Common myeloid progenitor, CD34-positive (primary cell): Measurements from ENCODE around the gene SNX18.

ENCODE experiments used
- CTCF ChIA-PET: fragments of 350-600 bp; sonication (Branson Sonifier 250); formaldehyde crosslinking; loops from one replicate; lab custom pipeline; 2021; ENCODE audit warnings: antibody characterized with exemption; lab: Charles Lee
- POLR2A ChIA-PET: fragments of 350-600 bp; sonication (Branson Sonifier 250); formaldehyde crosslinking; loops from one replicate; lab custom pipeline; 2021; ENCODE audit warnings: antibody characterized with exemption; lab: Charles Lee
- DNase-seq, 3 donors: peaks; one replicate each; pipeline versions ENCODE4 v3.0.0 to v3.0.0-alpha.2; 2013
- H3K27ac ChIP-seq, 2 experiments: 1 replicate in 1 of 2; 2 replicates in 1 of 2; pipeline ENCODE4 v1.7.0; 2013; ENCODE audit warnings: inconsistent platforms in 2 of 2, low read length in 2 of 2, mild to moderate bottlenecking in 2 of 2, low read depth in 1 of 2, moderate library complexity in 1 of 2; ENCODE audit not compliant: severe bottlenecking in 2 of 2, insufficient read depth in 1 of 2, poor library complexity in 1 of 2
- H3K27me3 ChIP-seq, 5 experiments: replicated peaks in 2 of 5; 1 replicate in 3 of 5; 2 replicates in 2 of 5; pipeline versions ENCODE4 v1.6.1 to v1.7.0; 2013; ENCODE audit warnings: low read length in 4 of 5, mild to moderate bottlenecking in 2 of 5, moderate library complexity in 2 of 5, inconsistent platforms in 1 of 5; ENCODE audit not compliant: insufficient read depth in 5 of 5, control insufficient read depth in 4 of 5
- H3K36me3 ChIP-seq, 4 experiments: 1 replicate in 2 of 4; 2 replicates in 2 of 4; pipeline versions ENCODE4 v1.6.1 to v1.7.0; 2013; ENCODE audit warnings: low read length in 3 of 4, control low read depth in 1 of 4, mild to moderate bottlenecking in 1 of 4; ENCODE audit not compliant: control insufficient read depth in 4 of 4, insufficient read depth in 4 of 4
- H3K4me1 ChIP-seq, 4 experiments: 1 replicate in 3 of 4; 2 replicates in 1 of 4; pipeline versions ENCODE4 v1.6.1 to v1.7.1; 2013; ENCODE audit warnings: low read length in 3 of 4, mild to moderate bottlenecking in 3 of 4, control low read depth in 1 of 4, inconsistent platforms in 1 of 4, moderate library complexity in 1 of 4; ENCODE audit not compliant: control insufficient read depth in 4 of 4, insufficient read depth in 4 of 4; ENCODE audit errors: control extremely low read depth in 1 of 4
- H3K4me3 ChIP-seq, 7 experiments: 1 replicate in 4 of 7; 2 replicates in 3 of 7; pipeline versions ENCODE4 v1.5.1 to v1.7.0; 2013; ENCODE audit warnings: mild to moderate bottlenecking in 7 of 7, low read length in 6 of 7, moderate library complexity in 6 of 7, inconsistent platforms in 2 of 7, low read depth in 2 of 7, control low read depth in 1 of 7; ENCODE audit not compliant: insufficient read depth in 4 of 7, control insufficient read depth in 1 of 7; ENCODE audit errors: extremely low read depth in 1 of 7
- H3K9me3 ChIP-seq, 5 experiments: 1 replicate in 4 of 5; 2 replicates in 1 of 5; pipeline versions ENCODE4 v1.6.1 to v1.7.1; 2013; ENCODE audit warnings: low read length in 4 of 5, mild to moderate bottlenecking in 2 of 5, inconsistent platforms in 1 of 5, low read depth in 1 of 5, moderate library complexity in 1 of 5; ENCODE audit not compliant: control insufficient read depth in 4 of 5, insufficient read depth in 2 of 5; ENCODE audit errors: control extremely low read depth in 1 of 5
- WGBS: methylation state at CpG from one replicate; pipeline ENCODE4 v1.1.5; 2013; ENCODE audit not compliant: insufficient coverage; 5-methylcytosine and 5-hydroxymethylcytosine counted together

Gene SNX18

GRCh38 chr5:54586336-54586735 lies 68.8 kb downstream of the SNX18 start:
- CTCF ChIA-PET, result no interaction called here
- H3K4me1 ChIP-seq, result peaks cover 2 to 16% (median 9%) of the 10 kb centered on the region in 4 experiments
- H3K9me3 ChIP-seq, result peaks cover 0 to 10% (median 5%) of the 10 kb centered on the region in 5 experiments
- 98% methylated on average over 4 of the region's 5 CpGs for WGBS
- H3K36me3 ChIP-seq, result no peaks in the 10 kb centered on the region
- no peaks in the 10 kb centered on the region for H3K27me3 ChIP-seq
- no peak for DNase-seq
- no peak overlapping the region for H3K27ac ChIP-seq
- no peak overlapping the region for H3K4me3 ChIP-seq
- POLR2A ChIA-PET, result no interaction called here

- ChIA-PET CTCF (interaction anchor here (1.4 to 1.6 kb wide), 3 partner anchors 10 to 73 kb away, joined by 3 to 4 read pairs (median 3); no protein-coding TSS in a partner anchor), POLR2A (no interaction called here)
- H3K27me3 ChIP-seq, result no peaks in the 10 kb centered on the region
- H3K9me3 ChIP-seq, result peaks cover 0 to 10% (median 5%) of the 10 kb centered on the region in 5 experiments
- H3K4me1 ChIP-seq, result peaks cover 0 to 12% (median 4%) of the 10 kb centered on the region in 4 experiments
- WGBS, result 90% methylated on average over 2 of the region's 4 CpGs
- no peak overlapping the region for H3K4me3 ChIP-seq
- H3K36me3 ChIP-seq, result no peaks in the 10 kb centered on the region
- H3K27ac ChIP-seq, result no peak overlapping the region
- no peak for DNase-seq
These were observed 72.2 kb downstream of the SNX18 start for GRCh38 chr5:54589786-54590185.

GRCh38 chr5:54590824-54591223 lies 73.3 kb downstream of the SNX18 start:
- Histone ChIP-seq H3K36me3 (no peaks in the 10 kb centered on the region), H3K4me3 (peak overlapping the region in 1 of 7 experiments; percentile 13), H3K27me3 (no peaks in the 10 kb centered on the region), H3K27ac (no peak overlapping the region), H3K9me3 (peaks cover 0 to 10% (median 5%) of the 10 kb centered on the region in 5 experiments), H3K4me1 (peaks cover 0 to 12% (median 4%) of the 10 kb centered on the region in 4 experiments)
- DNase-seq, result peak in 2 of 3 donors; percentile 49 to 60
- POLR2A ChIA-PET, result no interaction called here
- WGBS, result 80% methylated on average over 1 of the region's 3 CpGs
- CTCF ChIA-PET, result interaction anchor here (1.1 kb wide), 1 partner anchor 12 kb away, joined by 3 read pairs; no protein-coding TSS in a partner anchor

- Histone ChIP-seq H3K4me1 (peaks cover 0 to 12% (median 4%) of the 10 kb centered on the region in 4 experiments), H3K27ac (no peak overlapping the region), H3K27me3 (no peaks in the 10 kb centered on the region), H3K36me3 (no peaks in the 10 kb centered on the region), H3K9me3 (peaks cover 0 to 4% (median 0%) of the 10 kb centered on the region in 5 experiments), H3K4me3 (no peak overlapping the region)
- ChIA-PET POLR2A (no interaction called here), CTCF (interaction anchor here (1.0 kb wide), 1 partner anchor 10 kb away, joined by 3 read pairs; no protein-coding TSS in a partner anchor)
- DNase-seq, result no peak
These were observed 76.2 kb downstream of the SNX18 start for GRCh38 chr5:54593779-54594178.

- Histone ChIP-seq H3K36me3 (no peaks in the 10 kb centered on the region), H3K27ac (no peak overlapping the region), H3K27me3 (no peaks in the 10 kb centered on the region), H3K4me1 (peaks cover 0 to 12% (median 4%) of the 10 kb centered on the region in 4 experiments), H3K4me3 (no peak overlapping the region), H3K9me3 (peaks cover 0 to 4% (median 0%) of the 10 kb centered on the region in 5 experiments)
- CTCF ChIA-PET, result interaction anchor here (1.0 kb wide), 1 partner anchor 10 kb away, joined by 3 read pairs; no protein-coding TSS in a partner anchor
- DNase-seq, result no peak
- POLR2A ChIA-PET, result no interaction called here
These were observed 76.6 kb downstream of the SNX18 start for GRCh38 chr5:54594181-54594580.

- no peak for DNase-seq
- H3K27ac ChIP-seq, result no peak overlapping the region
- no peak overlapping the region for H3K4me3 ChIP-seq
- CTCF ChIA-PET, result interaction anchor here (1.5 kb wide), 1 partner anchor 11 kb away, joined by 3 read pairs; no protein-coding TSS in a partner anchor
- peaks cover 0 to 6% (median 2%) of the 10 kb centered on the region in 4 experiments for H3K4me1 ChIP-seq
- no peaks in the 10 kb centered on the region for H3K27me3 ChIP-seq
- peaks cover 0 to 4% (median 0%) of the 10 kb centered on the region in 5 experiments for H3K9me3 ChIP-seq
- POLR2A ChIA-PET, result no interaction called here
- no peaks in the 10 kb centered on the region for H3K36me3 ChIP-seq
These were observed 78.2 kb downstream of the SNX18 start for GRCh38 chr5:54595721-54596120.
